ENCODE measurements around the gene ACAD11.
"Not testable (repeated sequence)": the region's sequence is repeated elsewhere in the genome, so short reads cannot be mapped to it uniquely, and the experiment has no call there.

Gene ACAD11

DNA sequence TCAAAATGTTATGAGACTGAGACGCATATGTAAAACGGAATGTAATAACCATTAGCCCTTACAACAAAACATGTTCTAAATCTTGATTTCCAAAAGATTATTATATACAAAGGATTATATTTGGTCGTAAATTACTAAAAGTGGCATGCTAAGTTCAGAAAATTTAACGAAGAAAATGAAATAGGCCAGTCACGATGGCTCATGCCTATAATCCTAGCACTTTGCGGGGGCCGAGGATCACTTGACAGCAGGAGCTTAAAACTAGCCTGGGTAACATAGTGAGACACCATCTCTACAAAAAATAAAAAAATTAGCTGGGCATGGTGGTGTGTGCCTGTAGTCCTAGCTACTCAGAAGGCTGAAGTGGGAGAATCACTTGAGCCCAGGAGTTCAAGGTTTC is 29.0 kb downstream of the ACAD11 start:
- no peaks in the 10 kb centered on the region for H3K9me3 Mint-ChIP-seq
- no peaks in the 10 kb centered on the region for H3K27me3 Mint-ChIP-seq
- peaks cover 65% of the 10 kb centered on the region for H3K36me3 Mint-ChIP-seq (ENCODE audit: low read depth)
- H3K4me1 Mint-ChIP-seq (ENCODE audit: low read depth): peaks cover 10% of the 10 kb centered on the region
- DNase-seq: no peak
- H3K27ac Mint-ChIP-seq: no peak overlapping the region
- no peak overlapping the region for H3K4me3 Mint-ChIP-seq

- H3K36me3 Mint-ChIP-seq (ENCODE audit: low read depth): peaks cover 62% of the 10 kb centered on the region
- H3K9me3 Mint-ChIP-seq: no peaks in the 10 kb centered on the region
- no peak for DNase-seq
- H3K27me3 Mint-ChIP-seq: no peaks in the 10 kb centered on the region
- peaks cover 10% of the 10 kb centered on the region for H3K4me1 Mint-ChIP-seq (ENCODE audit: low read depth)
- H3K4me3 Mint-ChIP-seq: no peak overlapping the region
- H3K27ac Mint-ChIP-seq: no peak overlapping the region
Measured at GRCh38 chr3:132629928-132630327, 29.7 kb downstream of the ACAD11 start.

- Mint-ChIP-seq H3K27me3 (no peaks in the 10 kb centered on the region), H3K4me3 (no peak overlapping the region), H3K27ac (no peak overlapping the region), H3K4me1 (ENCODE audit: low read depth) (peaks cover 13% of the 10 kb centered on the region), H3K9me3 (no peaks in the 10 kb centered on the region), H3K36me3 (ENCODE audit: low read depth) (peaks cover 56% of the 10 kb centered on the region)
- no peak for DNase-seq
Measured at GRCh38 chr3:132628157-132628556, 31.5 kb downstream of the ACAD11 start.

GRCh38 chr3:132626955-132627354 is 32.7 kb downstream of the ACAD11 start:
- Mint-ChIP-seq H3K27ac (no peak overlapping the region), H3K27me3 (no peaks in the 10 kb centered on the region), H3K9me3 (no peaks in the 10 kb centered on the region), H3K4me1 (ENCODE audit: low read depth) (peaks cover 14% of the 10 kb centered on the region), H3K36me3 (ENCODE audit: low read depth) (peaks cover 46% of the 10 kb centered on the region), H3K4me3 (no peak overlapping the region)
- DNase-seq: no peak

- no peak for DNase-seq
- H3K27me3 Mint-ChIP-seq: no peaks in the 10 kb centered on the region
- H3K4me3 Mint-ChIP-seq: no peak overlapping the region
- no peak overlapping the region for H3K27ac Mint-ChIP-seq
- H3K36me3 Mint-ChIP-seq (ENCODE audit: low read depth): peaks cover 54% of the 10 kb centered on the region
- H3K4me1 Mint-ChIP-seq (ENCODE audit: low read depth): peaks cover 14% of the 10 kb centered on the region
- H3K9me3 Mint-ChIP-seq: no peaks in the 10 kb centered on the region
Measured at GRCh38 chr3:132625613-132626012, 34.0 kb downstream of the ACAD11 start.

DNA sequence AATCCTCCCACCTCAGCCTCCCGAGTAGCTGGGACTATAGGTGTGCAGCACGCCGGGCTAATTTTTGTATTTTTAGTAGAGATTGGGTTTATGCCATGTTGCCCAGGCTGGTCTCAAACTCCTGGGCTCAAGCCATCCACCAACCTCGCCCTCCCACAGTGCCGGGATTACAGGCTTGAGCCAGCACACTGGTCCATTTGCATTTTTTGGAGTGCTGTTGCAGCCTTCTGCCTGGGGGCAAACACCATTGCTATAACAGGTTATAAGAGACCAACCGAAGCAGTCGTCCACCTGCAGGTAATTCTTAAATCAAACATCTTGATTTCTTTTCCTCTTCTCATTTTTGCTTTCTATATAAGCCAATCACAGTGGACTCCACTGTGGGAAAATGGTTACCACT is 34.8 kb downstream of the ACAD11 start:
- Mint-ChIP-seq H3K36me3 (ENCODE audit: low read depth) (peaks cover 53% of the 10 kb centered on the region), H3K4me1 (ENCODE audit: low read depth) (peaks cover 7% of the 10 kb centered on the region), H3K4me3 (no peak overlapping the region), H3K27ac (no peak overlapping the region), H3K27me3 (no peaks in the 10 kb centered on the region), H3K9me3 (no peaks in the 10 kb centered on the region)
- DNase-seq: no peak

GRCh38 chr3:132623646-132624045 is 36.0 kb downstream of the ACAD11 start:
- no peak for DNase-seq
- Mint-ChIP-seq H3K4me3 (no peak overlapping the region), H3K9me3 (no peaks in the 10 kb centered on the region), H3K36me3 (ENCODE audit: low read depth) (peaks cover 53% of the 10 kb centered on the region), H3K27me3 (no peaks in the 10 kb centered on the region), H3K4me1 (ENCODE audit: low read depth) (peaks cover 5% of the 10 kb centered on the region), H3K27ac (no peak overlapping the region)

- no peak for DNase-seq
- H3K27me3 Mint-ChIP-seq: no peaks in the 10 kb centered on the region
- peaks cover 5% of the 10 kb centered on the region for H3K4me1 Mint-ChIP-seq (ENCODE audit: low read depth)
- peaks cover 47% of the 10 kb centered on the region for H3K36me3 Mint-ChIP-seq (ENCODE audit: low read depth)
- no peak overlapping the region for H3K4me3 Mint-ChIP-seq
- H3K9me3 Mint-ChIP-seq: no peaks in the 10 kb centered on the region
- H3K27ac Mint-ChIP-seq: no peak overlapping the region
Measured at GRCh38 chr3:132622761-132623160, 36.8 kb downstream of the ACAD11 start.

- Mint-ChIP-seq H3K9me3 (no peaks in the 10 kb centered on the region), H3K4me1 (ENCODE audit: low read depth) (peaks cover 5% of the 10 kb centered on the region), H3K4me3 (no peak overlapping the region), H3K36me3 (ENCODE audit: low read depth) (peaks cover 47% of the 10 kb centered on the region), H3K27me3 (no peaks in the 10 kb centered on the region), H3K27ac (no peak overlapping the region)
- DNase-seq: no peak
Measured at GRCh38 chr3:132622148-132622547, 37.5 kb downstream of the ACAD11 start.

DNA sequence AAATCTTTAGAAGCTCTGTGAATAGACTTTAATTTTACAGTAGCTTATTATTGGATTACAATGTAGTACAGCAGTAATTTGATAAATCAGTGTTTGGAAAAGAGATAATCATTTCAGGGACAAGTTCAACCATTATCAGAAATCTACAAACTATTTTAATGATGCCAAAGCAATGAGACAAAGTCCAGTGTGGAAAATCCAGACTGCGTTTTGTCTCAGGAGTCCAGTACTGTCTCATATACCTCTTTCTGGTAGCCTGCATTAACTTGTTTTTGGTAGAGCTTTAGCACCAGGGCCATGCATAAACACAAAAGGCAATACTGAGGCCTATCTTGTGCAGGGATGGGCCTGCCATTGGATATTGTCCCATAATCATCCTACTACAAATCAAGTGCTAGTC is 42.8 kb downstream of the ACAD11 start:
- Mint-ChIP-seq H3K27ac (no peak overlapping the region), H3K4me1 (ENCODE audit: low read depth) (no peaks in the 10 kb centered on the region), H3K27me3 (no peaks in the 10 kb centered on the region), H3K9me3 (peaks cover 2% of the 10 kb centered on the region), H3K4me3 (no peak overlapping the region), H3K36me3 (ENCODE audit: low read depth) (peaks cover 61% of the 10 kb centered on the region)
- no peak for DNase-seq

DNA sequence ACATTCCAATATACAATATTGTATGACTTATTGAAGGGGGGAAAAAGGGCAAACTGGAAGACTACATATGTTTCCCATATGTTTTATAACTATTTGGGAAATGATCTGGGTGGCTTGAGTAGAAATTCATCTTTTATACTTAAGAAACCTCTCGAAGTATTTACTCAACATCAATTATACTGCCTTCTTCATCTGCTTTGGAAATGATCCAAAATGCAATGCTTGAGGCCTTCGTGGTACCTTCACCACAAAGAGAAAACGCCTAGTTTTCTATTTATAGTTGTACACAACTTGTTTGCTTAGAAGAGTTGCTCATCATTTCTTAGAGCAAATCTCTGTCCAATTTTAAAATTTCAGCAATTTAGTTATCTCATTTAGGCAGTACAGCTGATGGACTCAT is 43.7 kb downstream of the ACAD11 start:
- DNase-seq: no peak
- Mint-ChIP-seq H3K27ac (no peak overlapping the region), H3K36me3 (ENCODE audit: low read depth) (peaks cover 60% of the 10 kb centered on the region), H3K4me3 (no peak overlapping the region), H3K9me3 (peaks cover 2% of the 10 kb centered on the region), H3K27me3 (no peaks in the 10 kb centered on the region), H3K4me1 (ENCODE audit: low read depth) (no peaks in the 10 kb centered on the region)

- not testable (repeated sequence) for H3K27ac Mint-ChIP-seq; DNase-seq; H3K27me3 Mint-ChIP-seq; H3K4me1 Mint-ChIP-seq (ENCODE audit: low read depth); H3K4me3 Mint-ChIP-seq; H3K9me3 Mint-ChIP-seq
- H3K36me3 Mint-ChIP-seq (ENCODE audit: low read depth): peaks cover 60% of the 10 kb centered on the region
Measured at GRCh38 chr3:132615301-132615700, 44.3 kb downstream of the ACAD11 start.

DNA sequence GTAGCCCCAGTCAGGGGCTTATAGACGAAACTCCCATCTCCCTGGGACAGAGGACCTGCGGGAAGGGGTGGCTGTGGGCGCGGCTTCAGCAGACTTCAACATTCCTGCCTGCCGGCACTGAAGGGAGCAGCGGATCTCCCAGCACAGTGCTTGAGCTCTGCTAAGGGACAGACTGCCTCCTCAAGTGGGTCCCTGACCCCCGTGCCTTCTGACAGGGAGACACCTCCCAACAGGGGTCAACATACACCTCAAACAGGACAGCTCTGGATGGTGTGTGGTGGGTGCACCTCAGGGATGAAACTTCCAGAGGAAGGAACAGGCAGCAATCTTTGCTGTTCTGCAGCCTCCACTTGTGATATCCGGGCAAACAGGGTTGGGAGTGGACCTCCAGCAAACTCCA is 53.0 kb downstream of the ACAD11 start:
- not testable (repeated sequence) for H3K4me1 Mint-ChIP-seq (ENCODE audit: low read depth); H3K27ac Mint-ChIP-seq; H3K27me3 Mint-ChIP-seq; H3K4me3 Mint-ChIP-seq; DNase-seq; H3K9me3 Mint-ChIP-seq
- H3K36me3 Mint-ChIP-seq (ENCODE audit: low read depth): peaks cover 83% of the 10 kb centered on the region

DNA sequence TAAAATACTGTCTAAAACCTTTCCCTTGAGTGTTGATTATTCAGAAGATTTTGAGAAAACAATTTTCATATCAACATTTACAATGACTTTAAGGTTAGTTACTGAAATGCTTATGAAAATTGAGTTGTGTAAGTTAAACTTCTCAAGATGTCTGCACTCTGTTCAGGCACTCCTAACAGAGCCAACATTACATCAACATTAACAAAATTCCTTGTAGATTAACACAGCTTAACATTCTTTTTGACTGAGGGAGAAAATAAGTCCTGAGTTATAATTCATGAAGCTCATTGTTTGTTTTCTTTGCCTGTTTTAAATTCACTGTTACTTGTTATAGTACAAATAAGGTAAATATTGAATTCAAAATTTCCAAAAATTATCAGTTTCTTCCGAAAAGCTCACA is 53.5 kb downstream of the ACAD11 start:
- no peak overlapping the region for H3K4me3 Mint-ChIP-seq
- no peaks in the 10 kb centered on the region for H3K27me3 Mint-ChIP-seq
- no peak for DNase-seq
- H3K27ac Mint-ChIP-seq: no peak overlapping the region
- H3K4me1 Mint-ChIP-seq (ENCODE audit: low read depth): no peaks in the 10 kb centered on the region
- peaks cover 3% of the 10 kb centered on the region for H3K9me3 Mint-ChIP-seq
- H3K36me3 Mint-ChIP-seq (ENCODE audit: low read depth): peaks cover 80% of the 10 kb centered on the region

DNA sequence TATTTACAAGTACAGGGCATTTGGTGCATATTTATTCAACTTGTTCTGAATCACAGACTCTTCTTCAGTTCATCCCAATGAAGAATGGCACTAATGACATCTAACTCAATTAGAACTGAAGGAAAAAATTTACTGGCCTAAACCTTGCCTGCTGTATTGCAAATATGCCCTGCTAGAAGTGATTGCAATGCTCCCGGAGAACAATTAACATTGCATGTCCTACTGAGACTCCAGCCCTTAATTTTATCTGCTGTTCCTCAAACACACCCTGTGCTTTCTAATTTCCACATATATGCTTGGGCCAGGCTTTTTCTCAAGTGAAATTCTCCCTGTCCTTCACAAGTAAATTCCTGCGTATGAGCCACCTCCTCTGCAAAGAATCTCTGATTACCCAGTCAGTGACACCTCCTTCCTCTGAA is 54.2 kb downstream of the ACAD11 start:
- Mint-ChIP-seq H3K4me1 (ENCODE audit: low read depth) (no peaks in the 10 kb centered on the region), H3K36me3 (ENCODE audit: low read depth) (peaks cover 73% of the 10 kb centered on the region)

DNA sequence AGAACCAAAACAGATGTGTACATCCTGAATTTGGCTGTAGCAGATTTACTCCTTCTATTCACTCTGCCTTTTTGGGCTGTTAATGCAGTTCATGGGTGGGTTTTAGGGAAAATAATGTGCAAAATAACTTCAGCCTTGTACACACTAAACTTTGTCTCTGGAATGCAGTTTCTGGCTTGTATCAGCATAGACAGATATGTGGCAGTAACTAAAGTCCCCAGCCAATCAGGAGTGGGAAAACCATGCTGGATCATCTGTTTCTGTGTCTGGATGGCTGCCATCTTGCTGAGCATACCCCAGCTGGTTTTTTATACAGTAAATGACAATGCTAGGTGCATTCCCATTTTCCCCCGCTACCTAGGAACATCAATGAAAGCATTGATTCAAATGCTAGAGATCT is 59.0 kb downstream of the ACAD11 start:
- DNase-seq; H3K27me3 Mint-ChIP-seq; H3K27ac Mint-ChIP-seq; H3K4me3 Mint-ChIP-seq; H3K9me3 Mint-ChIP-seq; H3K4me1 Mint-ChIP-seq (ENCODE audit: low read depth): not testable (repeated sequence)
- H3K36me3 Mint-ChIP-seq (ENCODE audit: low read depth): peaks cover 56% of the 10 kb centered on the region

More for the DNA sequence above, 54.2 kb downstream of the ACAD11 start:
- no peak overlapping the region for H3K27ac Mint-ChIP-seq
- H3K4me3 Mint-ChIP-seq: no peak overlapping the region
- no peaks in the 10 kb centered on the region for H3K27me3 Mint-ChIP-seq
- peaks cover 3% of the 10 kb centered on the region for H3K9me3 Mint-ChIP-seq
- DNase-seq: no peak

Data from activated T-cell treated with anti-CD3 and anti-CD28 coated beads, Interleukin-2, amount 50 U/mL, for 24 hours (primary cell).